Glutamatergic neuron (in vitro differentiated cells): Measurements from ENCODE around the gene CT45A8. TPM values are rescaled to one million over a fixed set of nuclear protein-coding genes. Genes with fewer than 3 reads are reported as not detected.
"Not testable (repeated sequence)": the region's sequence is repeated elsewhere in the genome, so short reads cannot be mapped to it uniquely, and the experiment has no call there.

Experiments used
- DNase-seq: peaks from one replicate; pipeline ENCODE4 v3.0.0; 2022
- H3K27ac Mint-ChIP-seq: one replicate; pipeline ENCODE4 v1.8.0; 2020; ENCODE audit warnings: mild to moderate bottlenecking, mixed read lengths, inconsistent platforms; ENCODE audit not compliant: unreplicated experiment
- H3K27me3 Mint-ChIP-seq: one replicate; pipeline ENCODE4 v1.8.0; 2020; ENCODE audit warnings: mild to moderate bottlenecking, moderate library complexity, mixed read lengths, inconsistent platforms; ENCODE audit not compliant: unreplicated experiment
- H3K36me3 Mint-ChIP-seq: one replicate; pipeline ENCODE4 v1.8.0; 2020; ENCODE audit warnings: mild to moderate bottlenecking, mixed read lengths, inconsistent platforms; ENCODE audit not compliant: unreplicated experiment
- H3K4me1 Mint-ChIP-seq: one replicate; pipeline ENCODE4 v1.8.0; 2020; ENCODE audit warnings: mild to moderate bottlenecking, low read depth, mixed read lengths, inconsistent platforms; ENCODE audit not compliant: unreplicated experiment
- H3K4me3 Mint-ChIP-seq: one replicate; pipeline ENCODE4 v1.8.0; 2020; ENCODE audit warnings: mild to moderate bottlenecking, mixed read lengths, inconsistent platforms; ENCODE audit not compliant: unreplicated experiment
- H3K9me3 Mint-ChIP-seq: one replicate; pipeline ENCODE4 v1.8.0; 2020; ENCODE audit warnings: mild to moderate bottlenecking, moderate library complexity, mixed read lengths, inconsistent platforms; ENCODE audit not compliant: unreplicated experiment
- total RNA-seq: library from RNA; stranded (reverse); fragmentation: NEBNext Ultra II Directional; extraction: Animal tissue kit (Norgen Biotek cat#: 25700); gene quantifications from one replicate; pipeline ENCODE4 v1.2.1, GENCODE V29; 2021; ENCODE audit not compliant: unreplicated experiment

CT45A8 gene
- total RNA-seq, 1 donor from 2014 or later, result not detected

DNA sequence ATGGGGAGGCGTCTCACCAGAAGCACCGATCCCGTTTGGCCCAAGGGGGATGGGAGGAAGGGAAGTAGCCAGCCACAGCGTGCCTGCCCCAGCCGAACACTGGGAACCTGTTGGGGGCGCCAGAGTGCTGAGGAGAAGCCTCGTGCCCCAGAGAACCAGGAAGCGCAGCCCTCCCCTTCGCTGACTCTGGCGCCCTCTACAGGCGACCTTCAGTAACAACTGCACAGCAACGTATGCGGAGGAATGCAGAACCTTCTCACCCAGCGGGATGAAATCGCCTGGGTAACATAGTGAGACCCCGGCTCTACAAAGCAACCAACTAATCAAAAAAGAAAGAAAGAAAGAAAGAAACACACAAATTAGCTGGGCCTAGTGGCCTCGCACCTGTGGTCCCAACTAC, 34.4 kb downstream of the CT45A8 start, which contains the start of gene CT45A2:
Gene CT45A2 (minus strand): TSS at position 101 of the 400 bp plus-strand sequence. CDS start 3,747 bp downstream, outside the sequence.
- H3K27me3 Mint-ChIP-seq, H3K4me3 Mint-ChIP-seq, DNase-seq, H3K36me3 Mint-ChIP-seq, H3K27ac Mint-ChIP-seq, H3K4me1 Mint-ChIP-seq, H3K9me3 Mint-ChIP-seq: not testable (repeated sequence)

DNA sequence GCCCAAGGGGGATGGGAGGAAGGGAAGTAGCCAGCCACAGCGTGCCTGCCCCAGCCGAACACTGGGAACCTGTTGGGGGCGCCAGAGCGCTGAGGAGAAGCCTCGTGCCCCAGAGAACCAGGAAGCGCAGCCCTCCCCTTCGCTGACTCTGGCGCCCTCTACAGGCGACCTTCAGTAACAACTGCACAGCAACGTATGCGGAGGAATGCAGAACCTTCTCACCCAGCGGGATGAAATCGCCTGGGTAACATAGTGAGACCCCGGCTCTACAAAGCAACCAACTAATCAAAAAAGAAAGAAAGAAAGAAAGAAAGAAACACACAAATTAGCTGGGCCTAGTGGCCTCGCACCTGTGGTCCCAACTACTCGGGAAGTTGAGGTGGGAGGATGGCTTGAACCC, 51.7 kb downstream of the CT45A8 start, which contains the start of gene CT45A6:
Gene CT45A6 (minus strand): TSS at position 101 of the 400 bp plus-strand sequence. CDS start 3,794 bp downstream, outside the sequence.
- not testable (repeated sequence) for H3K9me3 Mint-ChIP-seq, H3K36me3 Mint-ChIP-seq, DNase-seq, H3K27me3 Mint-ChIP-seq, H3K4me3 Mint-ChIP-seq, H3K4me1 Mint-ChIP-seq, H3K27ac Mint-ChIP-seq

Other genes with a start within 250 kb of the CT45A8 start
- gene CT45A1, start 140.9 kb downstream of the CT45A8 start, total RNA-seq, result not detected
- not detected for gene CT45A3, start 86.3 kb downstream of the CT45A8 start, total RNA-seq
- gene CT45A5, start 69.0 kb downstream of the CT45A8 start, total RNA-seq, result not detected
- not detected for gene CT45A6, start 51.8 kb downstream of the CT45A8 start, total RNA-seq
- gene CT45A2, start 34.5 kb downstream of the CT45A8 start, total RNA-seq, result not detected
- gene CT45A7, start 17.3 kb downstream of the CT45A8 start, total RNA-seq, result not detected
- gene CT45A9, start 17.3 kb upstream of the CT45A8 start, total RNA-seq, result not detected
- not detected for gene CT45A10, start 38.9 kb upstream of the CT45A8 start, total RNA-seq
- not detected for gene SAGE1, start 39.2 kb upstream of the CT45A8 start, total RNA-seq
- 34.3 TPM for gene MMGT1, start 119.5 kb upstream of the CT45A8 start, total RNA-seq
- 15.5 TPM for gene SLC9A6, start 130.9 kb upstream of the CT45A8 start, total RNA-seq